ENCODE measurements around the gene CNTN6.

DNA sequence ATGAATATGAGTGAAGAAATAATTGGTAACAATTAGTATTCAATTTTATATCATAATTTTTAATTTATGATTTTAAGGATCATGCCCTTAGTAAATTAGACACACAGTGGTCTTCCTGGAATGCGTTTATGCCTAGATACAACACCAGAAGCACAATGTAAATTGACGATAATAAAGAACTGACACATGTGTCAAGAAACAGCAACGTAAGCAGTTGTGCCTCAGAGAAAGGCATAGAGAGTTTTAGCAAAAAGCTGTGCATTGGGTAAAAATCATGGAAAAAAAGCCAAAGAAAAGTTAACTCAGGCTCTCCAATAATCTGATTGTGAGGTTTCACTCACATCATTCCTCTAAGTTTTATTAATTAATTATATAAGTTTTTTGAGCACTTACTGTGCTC lies 37.0 kb upstream of the CNTN6 start:
- no peak for TF ChIP-seq EZH2phosphoT487 (IDR thresholded peaks at IDR 0.05; ENCODE audit: unreplicated experiment)
- TF ChIP-seq, protein P1, sequence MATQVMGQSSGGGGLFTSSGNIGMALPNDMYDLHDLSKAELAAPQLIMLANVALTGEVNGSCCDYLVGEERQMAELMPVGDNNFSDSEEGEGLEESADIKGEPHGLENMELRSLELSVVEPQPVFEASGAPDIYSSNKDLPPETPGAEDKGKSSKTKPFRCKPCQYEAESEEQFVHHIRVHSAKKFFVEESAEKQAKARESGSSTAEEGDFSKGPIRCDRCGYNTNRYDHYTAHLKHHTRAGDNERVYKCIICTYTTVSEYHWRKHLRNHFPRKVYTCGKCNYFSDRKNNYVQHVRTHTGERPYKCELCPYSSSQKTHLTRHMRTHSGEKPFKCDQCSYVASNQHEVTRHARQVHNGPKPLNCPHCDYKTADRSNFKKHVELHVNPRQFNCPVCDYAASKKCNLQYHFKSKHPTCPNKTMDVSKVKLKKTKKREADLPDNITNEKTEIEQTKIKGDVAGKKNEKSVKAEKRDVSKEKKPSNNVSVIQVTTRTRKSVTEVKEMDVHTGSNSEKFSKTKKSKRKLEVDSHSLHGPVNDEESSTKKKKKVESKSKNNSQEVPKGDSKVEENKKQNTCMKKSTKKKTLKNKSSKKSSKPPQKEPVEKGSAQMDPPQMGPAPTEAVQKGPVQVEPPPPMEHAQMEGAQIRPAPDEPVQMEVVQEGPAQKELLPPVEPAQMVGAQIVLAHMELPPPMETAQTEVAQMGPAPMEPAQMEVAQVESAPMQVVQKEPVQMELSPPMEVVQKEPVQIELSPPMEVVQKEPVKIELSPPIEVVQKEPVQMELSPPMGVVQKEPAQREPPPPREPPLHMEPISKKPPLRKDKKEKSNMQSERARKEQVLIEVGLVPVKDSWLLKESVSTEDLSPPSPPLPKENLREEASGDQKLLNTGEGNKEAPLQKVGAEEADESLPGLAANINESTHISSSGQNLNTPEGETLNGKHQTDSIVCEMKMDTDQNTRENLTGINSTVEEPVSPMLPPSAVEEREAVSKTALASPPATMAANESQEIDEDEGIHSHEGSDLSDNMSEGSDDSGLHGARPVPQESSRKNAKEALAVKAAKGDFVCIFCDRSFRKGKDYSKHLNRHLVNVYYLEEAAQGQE (IDR thresholded peaks at IDR 0.05; ENCODE audit: unreplicated experiment) = no peak
- TF ChIP-seq, protein P2, sequence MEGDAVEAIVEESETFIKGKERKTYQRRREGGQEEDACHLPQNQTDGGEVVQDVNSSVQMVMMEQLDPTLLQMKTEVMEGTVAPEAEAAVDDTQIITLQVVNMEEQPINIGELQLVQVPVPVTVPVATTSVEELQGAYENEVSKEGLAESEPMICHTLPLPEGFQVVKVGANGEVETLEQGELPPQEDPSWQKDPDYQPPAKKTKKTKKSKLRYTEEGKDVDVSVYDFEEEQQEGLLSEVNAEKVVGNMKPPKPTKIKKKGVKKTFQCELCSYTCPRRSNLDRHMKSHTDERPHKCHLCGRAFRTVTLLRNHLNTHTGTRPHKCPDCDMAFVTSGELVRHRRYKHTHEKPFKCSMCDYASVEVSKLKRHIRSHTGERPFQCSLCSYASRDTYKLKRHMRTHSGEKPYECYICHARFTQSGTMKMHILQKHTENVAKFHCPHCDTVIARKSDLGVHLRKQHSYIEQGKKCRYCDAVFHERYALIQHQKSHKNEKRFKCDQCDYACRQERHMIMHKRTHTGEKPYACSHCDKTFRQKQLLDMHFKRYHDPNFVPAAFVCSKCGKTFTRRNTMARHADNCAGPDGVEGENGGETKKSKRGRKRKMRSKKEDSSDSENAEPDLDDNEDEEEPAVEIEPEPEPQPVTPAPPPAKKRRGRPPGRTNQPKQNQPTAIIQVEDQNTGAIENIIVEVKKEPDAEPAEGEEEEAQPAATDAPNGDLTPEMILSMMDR (conservative IDR thresholded peaks at IDR 0.05; ENCODE audit: low read depth in 2 of 2) = no peak
- TF ChIP-seq POLR2AphosphoS5 (IDR thresholded peaks at IDR 0.05; ENCODE audit: low read depth) = no peak
- TF ChIP-seq CREB1 (CRISPR knock-in tag; IDR thresholded peaks at IDR 0.05; ENCODE audit: low read depth) = no peak

Data from GM23338 (cell line).